CD4-positive, alpha-beta T cell (primary cell): Measurements from ENCODE around the gene DSCAML1. TPM values are rescaled to one million over a fixed set of nuclear protein-coding genes. Genes with fewer than 3 reads are reported as not detected.

Experiments
- ATAC-seq: fragments of 200-7000 bp; cut with Tn5 transposase; one replicate; pipeline ENCODE4 v1.10.0; 2022; ENCODE audit warnings: mild to moderate bottlenecking; ENCODE audit not compliant: poor library complexity
- CTCF ChIA-PET: fragments of 350-600 bp; sonication (Branson Sonifier 250); formaldehyde crosslinking; loops from one replicate; lab custom pipeline; 2021; ENCODE audit warnings: antibody characterized with exemption, inconsistent platforms; lab: Charles Lee
- POLR2A ChIA-PET: fragments of 350-600 bp; sonication (Branson Sonifier 250); formaldehyde crosslinking; loops from one replicate; lab custom pipeline; 2021; ENCODE audit warnings: antibody characterized with exemption, inconsistent platforms; lab: Charles Lee
- DNase-seq, 14 experiments: peaks; one replicate each; pipeline ENCODE4 v3.0.0-alpha.2; 2013 to 2020; ENCODE audit warnings: mixed read lengths in 2 of 14
- H3K27ac ChIP-seq, 2 donors: one replicate each; pipeline versions ENCODE4 v1.5.1 to v1.7.0; 2013; ENCODE audit warnings: low read length in 2 of 2, low read depth in 1 of 2, mild to moderate bottlenecking in 1 of 2
- H3K27me3 ChIP-seq, 2 experiments: 1 replicate in 1 of 2; 2 replicates in 1 of 2; pipeline versions ENCODE4 v1.6.1 to v1.7.0; 2013; ENCODE audit warnings: low read length in 2 of 2, control low read depth in 1 of 2, mild to moderate bottlenecking in 1 of 2, moderate library complexity in 1 of 2; ENCODE audit not compliant: insufficient read depth in 2 of 2, control insufficient read depth in 1 of 2
- H3K36me3 ChIP-seq: one replicate; pipeline ENCODE4 v1.6.1; 2013; ENCODE audit warnings: low read length, control low read depth; ENCODE audit not compliant: insufficient read depth
- H3K4me1 ChIP-seq: one replicate; pipeline ENCODE4 v1.6.1; 2013; ENCODE audit warnings: low read length, control low read depth; ENCODE audit not compliant: insufficient read depth
- H3K4me3 ChIP-seq: one replicate; pipeline ENCODE4 v1.5.1; 2013; ENCODE audit warnings: mild to moderate bottlenecking, low read length, moderate library complexity
- H3K9me3 ChIP-seq, 2 experiments: 1 replicate in 1 of 2; 2 replicates in 1 of 2; pipeline versions ENCODE4 v1.6.1 to v1.7.0; 2013; ENCODE audit warnings: low read length in 2 of 2, mild to moderate bottlenecking in 2 of 2, control low read depth in 1 of 2, moderate library complexity in 1 of 2; ENCODE audit not compliant: control insufficient read depth in 1 of 2, insufficient read depth in 1 of 2
- H3K27ac Mint-ChIP-seq: one replicate; pipeline ENCODE4 v1.8.0; 2020; ENCODE audit warnings: mixed read lengths
- H3K27me3 Mint-ChIP-seq: one replicate; pipeline ENCODE4 v1.8.0; 2021; ENCODE audit warnings: mixed read lengths
- H3K36me3 Mint-ChIP-seq: one replicate; pipeline ENCODE4 v1.8.0; 2021; ENCODE audit warnings: low read depth, mixed read lengths
- H3K4me1 Mint-ChIP-seq: one replicate; pipeline ENCODE4 v1.8.0; 2021; ENCODE audit warnings: low read depth, mixed read lengths
- H3K4me3 Mint-ChIP-seq: one replicate; pipeline ENCODE4 v1.8.0; 2020; ENCODE audit warnings: mild to moderate bottlenecking, mixed read lengths
- H3K9me3 Mint-ChIP-seq: one replicate; pipeline ENCODE4 v1.8.0; 2020; ENCODE audit warnings: mixed read lengths
- intact Hi-C, 2 experiments: fragments of 100-400 bp; cut with DNase I in 1 of 2; cut with micrococcal nuclease in 1 of 2; formaldehyde crosslinking; loops; one replicate each; pipeline versions ENCODE4 v1.15.1 to v1.9.0; 2023 to 2025; cut with DNase I, micrococcal nuclease
- total RNA-seq, 174 experiments: library from RNA in 2 of 174; stranded (reverse) in 2 of 174; gene quantifications; one replicate each; pipeline ENCODE4 v1.2.3 and lab custom pipeline; 2021 to 2026
- TF ChIP-seq, protein P1 (sequence below): fragments of 200-600 bp; IDR thresholded peaks from one replicate; pipeline ENCODE4 v1.8.0; 2022; ENCODE audit warnings: antibody characterized with exemption, mild to moderate bottlenecking

The DSCAML1 gene
- total RNA-seq, 2 experiments from 2014 or later: 0.22 to 0.61 TPM

DNA sequence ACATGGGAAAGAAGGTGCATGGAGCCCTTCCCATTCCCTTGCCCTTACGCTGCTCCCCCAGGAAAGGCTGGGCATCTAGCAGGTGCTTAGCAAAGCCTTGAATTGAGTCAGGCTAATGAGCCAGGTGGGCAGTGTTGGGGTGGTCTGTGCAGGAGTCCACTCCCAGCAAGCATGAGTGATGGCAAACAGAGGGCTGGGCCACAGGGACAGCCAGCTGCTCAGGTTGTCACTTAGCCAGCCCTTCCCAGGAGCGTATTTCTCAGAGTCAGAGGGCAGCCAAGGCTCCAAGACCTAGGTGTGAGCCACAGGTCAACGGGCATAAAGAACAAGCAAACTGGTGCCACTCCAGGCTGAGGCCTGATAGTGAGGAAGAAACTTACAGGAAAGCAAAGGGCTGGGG lies 149.8 kb downstream of the DSCAML1 start:
- no peaks in the 10 kb centered on the region for H3K4me1 Mint-ChIP-seq
- no peaks in the 10 kb centered on the region for H3K36me3 Mint-ChIP-seq
- H3K27me3 Mint-ChIP-seq: peaks cover 6% of the 10 kb centered on the region
- H3K27ac ChIP-seq: no peak overlapping the region
- H3K4me1 ChIP-seq: no peaks in the 10 kb centered on the region
- no peak overlapping the region for H3K4me3 ChIP-seq
- H3K4me3 Mint-ChIP-seq: no peak overlapping the region
- no peak for ATAC-seq
- no peaks in the 10 kb centered on the region for H3K36me3 ChIP-seq
- H3K9me3 ChIP-seq: peaks cover 0 to 7% of the 10 kb centered on the region in 2 experiments
- no peak overlapping the region for H3K27ac Mint-ChIP-seq
- TF ChIP-seq, protein P1, sequence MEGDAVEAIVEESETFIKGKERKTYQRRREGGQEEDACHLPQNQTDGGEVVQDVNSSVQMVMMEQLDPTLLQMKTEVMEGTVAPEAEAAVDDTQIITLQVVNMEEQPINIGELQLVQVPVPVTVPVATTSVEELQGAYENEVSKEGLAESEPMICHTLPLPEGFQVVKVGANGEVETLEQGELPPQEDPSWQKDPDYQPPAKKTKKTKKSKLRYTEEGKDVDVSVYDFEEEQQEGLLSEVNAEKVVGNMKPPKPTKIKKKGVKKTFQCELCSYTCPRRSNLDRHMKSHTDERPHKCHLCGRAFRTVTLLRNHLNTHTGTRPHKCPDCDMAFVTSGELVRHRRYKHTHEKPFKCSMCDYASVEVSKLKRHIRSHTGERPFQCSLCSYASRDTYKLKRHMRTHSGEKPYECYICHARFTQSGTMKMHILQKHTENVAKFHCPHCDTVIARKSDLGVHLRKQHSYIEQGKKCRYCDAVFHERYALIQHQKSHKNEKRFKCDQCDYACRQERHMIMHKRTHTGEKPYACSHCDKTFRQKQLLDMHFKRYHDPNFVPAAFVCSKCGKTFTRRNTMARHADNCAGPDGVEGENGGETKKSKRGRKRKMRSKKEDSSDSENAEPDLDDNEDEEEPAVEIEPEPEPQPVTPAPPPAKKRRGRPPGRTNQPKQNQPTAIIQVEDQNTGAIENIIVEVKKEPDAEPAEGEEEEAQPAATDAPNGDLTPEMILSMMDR: no peak
- peaks cover 0 to 2% of the 10 kb centered on the region in 2 experiments for H3K27me3 ChIP-seq
- DNase-seq: no peak
- POLR2A ChIA-PET: no interaction called here
- intact Hi-C loops: no loop called here
- CTCF ChIA-PET: no interaction called here
- H3K9me3 Mint-ChIP-seq: no peaks in the 10 kb centered on the region

DNA sequence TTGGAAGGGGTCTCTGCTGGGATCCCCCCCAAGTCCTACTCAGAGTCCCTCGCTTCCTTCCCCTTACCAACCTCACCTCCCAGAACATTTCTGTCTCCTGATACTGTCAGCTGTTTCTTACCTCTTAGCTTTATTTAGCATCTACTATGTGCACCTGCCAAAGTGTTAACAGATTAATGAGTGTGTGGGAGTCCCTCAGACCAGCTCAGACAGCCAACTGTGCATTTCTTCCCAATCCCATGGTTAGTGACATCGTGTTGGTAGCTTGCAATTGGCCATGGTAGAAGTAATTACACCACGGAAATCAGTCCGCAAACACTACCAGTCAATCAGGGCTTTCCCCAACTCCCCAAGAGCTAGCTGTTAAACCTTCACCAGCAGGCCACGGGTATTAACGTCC lies 150.6 kb downstream of the DSCAML1 start:
- TF ChIP-seq, protein P1: no peak
- ChIA-PET POLR2A (no interaction called here), CTCF (no interaction called here)
- H3K4me3 Mint-ChIP-seq: no peak overlapping the region
- H3K36me3 ChIP-seq: no peaks in the 10 kb centered on the region
- peaks cover 0 to 7% of the 10 kb centered on the region in 2 experiments for H3K9me3 ChIP-seq
- H3K27me3 Mint-ChIP-seq: peaks cover 6% of the 10 kb centered on the region
- DNase-seq (no peak), ATAC-seq (no peak)
- no peak overlapping the region for H3K4me3 ChIP-seq
- H3K27ac ChIP-seq: no peak overlapping the region
- no peaks in the 10 kb centered on the region for H3K9me3 Mint-ChIP-seq
- peaks cover 0 to 2% of the 10 kb centered on the region in 2 experiments for H3K27me3 ChIP-seq
- H3K36me3 Mint-ChIP-seq: no peaks in the 10 kb centered on the region
- no peak overlapping the region for H3K27ac Mint-ChIP-seq
- no peaks in the 10 kb centered on the region for H3K4me1 Mint-ChIP-seq
- intact Hi-C loops: no loop called here
- no peaks in the 10 kb centered on the region for H3K4me1 ChIP-seq

DNA sequence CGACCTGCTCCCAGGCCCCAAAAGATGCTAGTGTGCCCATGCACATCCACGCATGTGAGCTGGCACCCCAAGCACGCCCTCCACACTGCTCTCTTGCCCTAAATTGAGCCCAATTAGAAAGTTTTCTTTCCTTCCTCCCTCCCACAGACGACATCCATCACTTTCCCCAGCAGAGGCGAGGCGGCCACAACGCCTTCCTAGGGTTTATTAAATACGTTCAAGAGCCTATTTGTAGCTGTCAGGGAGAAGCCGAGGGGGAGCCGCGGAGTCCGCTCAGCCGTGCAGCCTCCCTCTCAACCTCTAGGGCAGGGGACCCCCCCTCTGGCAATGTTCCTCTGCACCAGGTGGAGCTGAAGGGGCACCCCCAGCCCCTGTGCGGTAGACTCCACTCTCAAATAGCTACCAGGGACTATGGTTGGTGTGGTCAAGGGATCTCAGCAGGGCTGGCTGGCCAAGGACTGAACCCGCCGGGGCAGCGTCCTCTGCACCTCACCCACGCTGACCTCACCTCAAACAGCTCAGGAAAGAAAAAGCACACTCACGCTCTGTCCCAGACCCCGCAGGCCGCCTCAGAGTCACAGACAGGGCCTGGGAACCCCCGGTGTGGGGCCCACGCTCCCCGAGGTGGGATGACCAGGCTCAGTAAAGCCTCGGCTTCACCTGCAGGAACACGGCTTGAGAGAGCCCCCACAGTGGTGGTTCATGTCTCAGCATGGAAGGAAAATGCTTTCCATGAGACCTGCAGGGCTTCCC lies 152.4 kb downstream of the DSCAML1 start:
- Mint-ChIP-seq H3K9me3 (no peaks in the 10 kb centered on the region), H3K36me3 (no peaks in the 10 kb centered on the region), H3K27me3 (peaks cover 9% of the 10 kb centered on the region), H3K27ac (no peak overlapping the region), H3K4me3 (no peak overlapping the region), H3K4me1 (no peaks in the 10 kb centered on the region)
- DNase-seq (no peak), ATAC-seq (no peak)
- H3K27ac ChIP-seq: no peak overlapping the region
- H3K27me3 ChIP-seq: peaks cover 0 to 2% of the 10 kb centered on the region in 2 experiments
- TF ChIP-seq, protein P1: no peak
- H3K4me1 ChIP-seq: no peaks in the 10 kb centered on the region
- ChIA-PET CTCF (no interaction called here), POLR2A (no interaction called here)
- no peak overlapping the region for H3K4me3 ChIP-seq
- intact Hi-C loops: no loop called here
- no peaks in the 10 kb centered on the region for H3K36me3 ChIP-seq
- H3K9me3 ChIP-seq: peaks cover 0 to 7% of the 10 kb centered on the region in 2 experiments
